HEK293 (cell line): ENCODE results near the gene CELSR3.

Experiments
- TCF7L2 ChIP-seq: IDR thresholded peaks from 2 replicates; pipeline ENCODE4 v1.6.1; 2011; ENCODE audit warnings: low read depth, mild to moderate bottlenecking, inconsistent platforms, low read length, moderate library complexity, borderline replicate concordance
- ZNF155 ChIP-seq: fragments of 450-650 bp; formaldehyde crosslinking; IDR thresholded peaks from 2 replicates; pipeline ENCODE4 v1.5.1; 2016; ENCODE audit warnings: missing biosample characterization, missing genetic modification characterization
- ZNF175 ChIP-seq: fragments of 450-650 bp; formaldehyde crosslinking; IDR thresholded peaks from 2 replicates; pipeline ENCODE4 v1.5.1; 2016; ENCODE audit warnings: missing biosample characterization, missing genetic modification characterization

- TF ChIP-seq ZNF175 = no peak
- TF ChIP-seq TCF7L2 = no peak
- TF ChIP-seq ZNF155 = no peak
Observed at GRCh38 chr3:48696601-48697000, 33.9 kb upstream of the CELSR3 start.
